Mesenchymal stem cell (in vitro differentiated cells and primary cell): Measurements from ENCODE around the gene ARL6IP1.

Experiments used
- DNase-seq: peaks from one replicate; pipeline ENCODE4 v3.0.0-alpha.2; 2013
- H2AFZ ChIP-seq: one replicate; pipeline ENCODE4 v1.6.1; 2013; ENCODE audit warnings: low read depth, mild to moderate bottlenecking, control low read depth, inconsistent platforms, low read length, moderate library complexity
- H2AK5ac ChIP-seq: 2 replicates; pipeline ENCODE4 v1.6.1; 2013; ENCODE audit warnings: low read length, moderate library complexity, mild to moderate bottlenecking, inconsistent platforms; ENCODE audit not compliant: severe bottlenecking
- H2BK120ac ChIP-seq: one replicate; pipeline ENCODE4 v1.6.1; 2013; ENCODE audit warnings: low read depth, mild to moderate bottlenecking, inconsistent platforms, low read length, moderate library complexity
- H2BK12ac ChIP-seq, 2 experiments: one replicate each; pipeline ENCODE4 v1.6.1; 2013; ENCODE audit warnings: inconsistent platforms in 2 of 2, low read length in 2 of 2, mild to moderate bottlenecking in 2 of 2, moderate library complexity in 2 of 2, control low read depth in 1 of 2
- H2BK15ac ChIP-seq: one replicate; pipeline ENCODE4 v1.6.1; 2013; ENCODE audit warnings: mild to moderate bottlenecking, low read depth, inconsistent platforms; ENCODE audit not compliant: poor library complexity, severe bottlenecking
- H2BK5ac ChIP-seq: 2 replicates; pipeline ENCODE4 v1.6.1; 2013; ENCODE audit warnings: low read depth, mild to moderate bottlenecking, low read length, control low read depth, inconsistent platforms; ENCODE audit not compliant: poor library complexity, severe bottlenecking
- H3K14ac ChIP-seq, 2 experiments: one replicate each; pipeline ENCODE4 v1.6.1; 2013; ENCODE audit warnings: inconsistent platforms in 2 of 2, low read length in 2 of 2, control low read depth in 1 of 2, mild to moderate bottlenecking in 1 of 2, moderate library complexity in 1 of 2
- H3K18ac ChIP-seq, 2 experiments: one replicate each; pipeline ENCODE4 v1.6.1; 2013; ENCODE audit warnings: inconsistent platforms in 2 of 2, low read length in 2 of 2, control low read depth in 1 of 2, low read depth in 1 of 2, mild to moderate bottlenecking in 1 of 2
- H3K23ac ChIP-seq, 2 experiments: one replicate each; pipeline ENCODE4 v1.6.1; 2013; ENCODE audit warnings: inconsistent platforms in 2 of 2, low read length in 2 of 2, mild to moderate bottlenecking in 2 of 2, moderate library complexity in 2 of 2, control low read depth in 1 of 2
- H3K27ac ChIP-seq: 2 replicates; pipeline ENCODE4 v1.5.1; 2013; ENCODE audit warnings: mild to moderate bottlenecking, moderate library complexity, low read length, control low read depth, inconsistent platforms; ENCODE audit not compliant: poor library complexity, severe bottlenecking
- H3K27me3 ChIP-seq, 2 experiments: 2 replicates each; pipeline versions ENCODE4 v1.6.1 to v1.7.0; 2013; ENCODE audit warnings: low read length in 2 of 2, mild to moderate bottlenecking in 2 of 2, moderate library complexity in 2 of 2, control low read depth in 1 of 2, inconsistent platforms in 1 of 2; ENCODE audit not compliant: control insufficient read depth in 1 of 2, insufficient read depth in 1 of 2
- H3K36me3 ChIP-seq, 2 experiments: 2 replicates each; pipeline versions ENCODE4 v1.6.1 to v1.7.0; 2013; ENCODE audit warnings: low read length in 2 of 2, control low read depth in 1 of 2, inconsistent platforms in 1 of 2, low read depth in 1 of 2, mild to moderate bottlenecking in 1 of 2; ENCODE audit not compliant: insufficient read depth in 2 of 2, control insufficient read depth in 1 of 2
- H3K4ac ChIP-seq, 2 experiments: one replicate each; pipeline ENCODE4 v1.6.1; 2013; ENCODE audit warnings: inconsistent platforms in 2 of 2, low read length in 2 of 2, mild to moderate bottlenecking in 2 of 2, moderate library complexity in 2 of 2, control low read depth in 1 of 2, low read depth in 1 of 2
- H3K4me1 ChIP-seq: 2 replicates; pipeline ENCODE4 v1.6.1; 2013; ENCODE audit warnings: low read depth, low read length, control low read depth; ENCODE audit not compliant: control insufficient read depth, insufficient read depth
- H3K4me2 ChIP-seq: 2 replicates; pipeline ENCODE4 v1.6.1; 2013; ENCODE audit warnings: low read length, mild to moderate bottlenecking, inconsistent platforms; ENCODE audit not compliant: poor library complexity, severe bottlenecking
- H3K4me3 ChIP-seq, 2 experiments: 2 replicates each; pipeline versions ENCODE4 v1.5.1 to v1.7.0; 2013; ENCODE audit warnings: low read length in 2 of 2, mild to moderate bottlenecking in 2 of 2, control low read depth in 1 of 2, low read depth in 1 of 2; ENCODE audit not compliant: insufficient read depth in 1 of 2
- H3K79me1 ChIP-seq: replicated peaks from 2 replicates; pipeline ENCODE4 v1.6.1; 2013; ENCODE audit warnings: mild to moderate bottlenecking, control low read depth, low read length, inconsistent platforms; ENCODE audit not compliant: poor library complexity, severe bottlenecking
- H3K9ac ChIP-seq: 2 replicates; pipeline ENCODE4 v1.7.0; 2013; ENCODE audit warnings: mild to moderate bottlenecking, low read length, moderate library complexity
- H3K9me3 ChIP-seq: 2 replicates; pipeline ENCODE4 v1.7.0; 2013; ENCODE audit warnings: mild to moderate bottlenecking, low read length; ENCODE audit not compliant: control insufficient read depth
- H4K8ac ChIP-seq: one replicate; pipeline ENCODE4 v1.6.1; 2013; ENCODE audit warnings: inconsistent platforms, mild to moderate bottlenecking, low read length, moderate library complexity
- H4K91ac ChIP-seq: one replicate; pipeline ENCODE4 v1.6.1; 2013; ENCODE audit warnings: mild to moderate bottlenecking, low read length, inconsistent platforms
- WGBS: methylation state at CpG from one replicate; pipeline ENCODE4 v1.1.7; 2013; ENCODE audit warnings: mixed read lengths; 5-methylcytosine and 5-hydroxymethylcytosine counted together

The ARL6IP1 gene

GRCh38 chr16:18839555-18839954, 38.2 kb upstream of the ARL6IP1 start:
- no peak overlapping the region for H3K18ac ChIP-seq
- no peak overlapping the region for H2BK5ac ChIP-seq
- no peaks in the 10 kb centered on the region for H3K27me3 ChIP-seq
- WGBS: 97% methylated on average over 5 of the region's 6 CpGs
- no peak overlapping the region for H2BK15ac ChIP-seq
- peaks cover 25% of the 10 kb centered on the region for H3K79me1 ChIP-seq
- no peak overlapping the region for H4K91ac ChIP-seq
- no peaks in the 10 kb centered on the region for H3K4me1 ChIP-seq
- no peak overlapping the region for H4K8ac ChIP-seq
- no peak overlapping the region for H3K4me3 ChIP-seq
- no peak overlapping the region for H2AFZ ChIP-seq
- DNase-seq: no peak
- H2BK12ac ChIP-seq: no peak overlapping the region
- H3K27ac ChIP-seq: no peak overlapping the region
- no peak overlapping the region for H3K4ac ChIP-seq
- H3K9me3 ChIP-seq: no peaks in the 10 kb centered on the region
- H3K14ac ChIP-seq: no peak overlapping the region
- no peak overlapping the region for H2BK120ac ChIP-seq
- H3K4me2 ChIP-seq: no peak overlapping the region
- no peak overlapping the region for H2AK5ac ChIP-seq
- H3K9ac ChIP-seq: no peak overlapping the region
- H3K23ac ChIP-seq: no peak overlapping the region
- peaks cover 36 to 94% of the 10 kb centered on the region in 2 experiments for H3K36me3 ChIP-seq

- no peak for DNase-seq
- H3K9me3 ChIP-seq: no peaks in the 10 kb centered on the region
- no peak overlapping the region for H2BK12ac ChIP-seq
- H3K4me1 ChIP-seq: no peaks in the 10 kb centered on the region
- H3K18ac ChIP-seq: no peak overlapping the region
- H3K36me3 ChIP-seq: peaks cover 38 to 99% of the 10 kb centered on the region in 2 experiments
- peaks cover 25% of the 10 kb centered on the region for H3K79me1 ChIP-seq
- H3K23ac ChIP-seq: no peak overlapping the region
- H3K9ac ChIP-seq: no peak overlapping the region
- H4K91ac ChIP-seq: no peak overlapping the region
- no peak overlapping the region for H2BK120ac ChIP-seq
- no peak overlapping the region for H2AK5ac ChIP-seq
- no peak overlapping the region for H4K8ac ChIP-seq
- H3K14ac ChIP-seq: no peak overlapping the region
- no peak overlapping the region for H3K4me2 ChIP-seq
- H2AFZ ChIP-seq: no peak overlapping the region
- no peak overlapping the region for H2BK5ac ChIP-seq
- H2BK15ac ChIP-seq: no peak overlapping the region
- no peaks in the 10 kb centered on the region for H3K27me3 ChIP-seq
- H3K4me3 ChIP-seq: no peak overlapping the region
- no peak overlapping the region for H3K27ac ChIP-seq
- H3K4ac ChIP-seq: no peak overlapping the region
Observed at GRCh38 chr16:18836702-18837101, 35.4 kb upstream of the ARL6IP1 start.

DNA sequence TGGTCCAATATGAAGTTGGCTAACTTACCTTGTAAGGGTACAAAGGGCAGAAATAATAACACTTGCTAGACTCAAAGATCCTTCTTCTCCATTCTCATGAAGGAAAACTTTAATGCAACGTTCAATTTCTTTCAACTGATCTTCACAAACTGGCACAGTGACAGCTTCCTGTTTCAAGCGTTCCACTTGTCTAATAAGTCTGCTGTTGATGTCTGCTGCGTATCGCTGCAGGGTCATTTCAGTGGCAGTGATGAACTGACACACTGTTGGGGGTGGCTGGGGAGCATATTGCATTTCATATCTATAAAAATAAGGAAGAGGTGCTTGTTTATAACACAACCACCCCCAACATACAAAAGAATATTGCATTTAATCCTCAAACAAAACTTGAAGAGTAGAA, 33.5 kb upstream of the ARL6IP1 start:
- Histone ChIP-seq H3K4ac (no peak overlapping the region), H3K9ac (no peak overlapping the region), H2BK120ac (no peak overlapping the region), H3K4me2 (no peak overlapping the region), H2BK5ac (no peak overlapping the region), H2AK5ac (no peak overlapping the region), H3K27ac (no peak overlapping the region), H2BK15ac (no peak overlapping the region), H3K4me1 (no peaks in the 10 kb centered on the region), H2AFZ (no peak overlapping the region), H4K91ac (no peak overlapping the region), H3K27me3 (no peaks in the 10 kb centered on the region), H3K36me3 (peaks cover 33 to 97% of the 10 kb centered on the region in 2 experiments), H3K79me1 (peaks cover 19% of the 10 kb centered on the region), H3K4me3 (no peak overlapping the region), H3K14ac (no peak overlapping the region), H3K18ac (no peak overlapping the region), H4K8ac (no peak overlapping the region), H3K23ac (no peak overlapping the region), H3K9me3 (no peaks in the 10 kb centered on the region), H2BK12ac (no peak overlapping the region)
- DNase-seq: no peak
- WGBS: 95% methylated on average over 3 of the region's 4 CpGs

DNA sequence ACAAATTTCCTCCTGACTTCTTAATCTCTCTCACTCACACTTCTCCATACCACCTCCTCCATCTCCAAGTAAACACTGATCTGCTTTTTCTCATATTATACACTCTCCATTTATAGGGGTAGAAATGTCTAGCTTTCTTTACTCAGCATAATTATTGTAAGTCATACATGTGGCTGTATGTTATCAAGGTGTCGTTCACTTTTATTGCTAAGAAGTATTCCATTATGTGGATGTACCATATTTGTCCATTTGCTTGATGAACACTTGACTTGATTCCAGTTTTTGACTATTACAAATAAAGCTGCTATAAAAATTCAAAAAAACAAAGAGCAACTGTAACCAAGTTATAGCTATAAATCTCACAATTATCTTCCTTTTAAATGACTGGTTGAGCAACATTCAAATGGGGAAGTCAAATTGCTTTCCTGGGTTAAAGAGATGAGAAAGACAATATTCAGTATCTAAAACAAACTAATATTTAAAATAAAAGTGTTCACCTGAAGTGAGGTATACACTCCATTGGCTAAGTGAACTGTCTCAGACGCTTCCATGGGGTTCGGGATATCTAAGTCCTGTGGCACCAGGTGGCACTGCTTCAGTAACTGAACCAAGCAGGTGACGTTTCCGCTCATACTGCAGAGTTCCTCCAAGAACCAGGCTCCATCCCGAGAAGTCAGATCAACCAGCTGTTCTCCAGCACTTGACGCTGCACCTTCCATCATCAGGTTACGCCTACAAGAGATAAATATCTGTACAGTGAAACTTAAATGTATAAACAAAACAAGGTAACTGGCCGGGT, 32.6 kb upstream of the ARL6IP1 start:
- Histone ChIP-seq H2BK12ac (no peak overlapping the region), H4K8ac (no peak overlapping the region), H3K4me2 (no peak overlapping the region), H3K9me3 (no peaks in the 10 kb centered on the region), H3K18ac (no peak overlapping the region), H2BK120ac (no peak overlapping the region), H3K79me1 (peaks cover 19% of the 10 kb centered on the region), H2AFZ (no peak overlapping the region), H3K27ac (no peak overlapping the region), H3K14ac (no peak overlapping the region), H3K36me3 (peaks cover 35 to 97% of the 10 kb centered on the region in 2 experiments), H3K23ac (no peak overlapping the region), H3K4ac (no peak overlapping the region), H3K4me1 (no peaks in the 10 kb centered on the region), H2BK5ac (no peak overlapping the region), H2BK15ac (no peak overlapping the region), H3K9ac (no peak overlapping the region), H3K4me3 (no peak overlapping the region), H4K91ac (no peak overlapping the region), H2AK5ac (no peak overlapping the region), H3K27me3 (no peaks in the 10 kb centered on the region)
- 99% methylated on average over 8 of the region's 9 CpGs for WGBS
- no peak for DNase-seq
